ENCODE data around the gene PTGDS.
A peak's percentile ranks its signal among the peaks of the same experiment; 100 is the strongest.

PTGDS gene

GRCh38 chr9:136988872-136989271, 11.6 kb downstream of the PTGDS start:
- no peak for DNase-seq (ENCODE audit: low read depth)
- no peak overlapping the region for H3K4me3 ChIP-seq (ENCODE audit: low read length)
- no peak for TF ChIP-seq CTCF (conservative IDR thresholded peaks at IDR 0.05; ENCODE audit: low read length)

GRCh38 chr9:136990242-136990911, 13.1 kb downstream of the PTGDS start:
- DNase-seq (ENCODE audit: low read depth), result no peak
- no peak for TF ChIP-seq CTCF (conservative IDR thresholded peaks at IDR 0.05; ENCODE audit: low read length)
- H3K4me3 ChIP-seq (ENCODE audit: low read length), result no peak overlapping the region

GRCh38 chr9:136991993-136992818, 14.9 kb downstream of the PTGDS start, which contains the start of gene PAXX:
PAXX (plus strand) TSS chr9:136992422; CDS start chr9:136992444, 22 bp downstream.
- peak; percentile 87 for DNase-seq (ENCODE audit: low read depth)
- peak within 1 kb of the TSS; percentile 74 for H3K4me3 ChIP-seq (ENCODE audit: low read length)
- TF ChIP-seq CTCF (conservative IDR thresholded peaks at IDR 0.05; ENCODE audit: low read length), result no peak

GRCh38 chr9:136992819-136993369, 15.6 kb downstream of the PTGDS start:
- DNase-seq (ENCODE audit: low read depth), result no peak
- peak overlapping the region; percentile 74 for H3K4me3 ChIP-seq (ENCODE audit: low read length)
- TF ChIP-seq CTCF (conservative IDR thresholded peaks at IDR 0.05; ENCODE audit: low read length), result no peak

GRCh38 chr9:136994180-136994887, 17.0 kb downstream of the PTGDS start:
- H3K4me3 ChIP-seq (ENCODE audit: low read length), result no peak overlapping the region
- no peak for DNase-seq (ENCODE audit: low read depth)
- no peak for TF ChIP-seq CTCF (conservative IDR thresholded peaks at IDR 0.05; ENCODE audit: low read length)

- no peak overlapping the region for H3K4me3 ChIP-seq (ENCODE audit: low read length)
- TF ChIP-seq CTCF (conservative IDR thresholded peaks at IDR 0.05; ENCODE audit: low read length), result no peak
- DNase-seq (ENCODE audit: low read depth), result no peak
Observed at GRCh38 chr9:136994888-136995230, 17.6 kb downstream of the PTGDS start.
